Panc1 (cell line): Measurements from ENCODE around the gene KRR1. TPM values are rescaled to one million over a fixed set of nuclear protein-coding genes. Genes with fewer than 3 reads are reported as not detected.
A peak's percentile ranks its signal among the peaks of the same experiment; 100 is the strongest.
"Not testable (repeated sequence)": the region's sequence is repeated elsewhere in the genome, so short reads cannot be mapped to it uniquely, and the experiment has no call there.

Experiments
- ATAC-seq: fragments of 200-7000 bp; cut with Tn5 transposase; 2 replicates; pipeline ENCODE4 v1.9.1; 2020; ENCODE audit warnings: mild to moderate bottlenecking, moderate library complexity
- BruUV-seq: library from RNA; stranded (reverse); fragments of 400-500 nt; replicated peaks from 2 replicates; lab custom pipeline; 2021; lab: Mats Ljungman, UMichigan
- CTCF ChIA-PET: fragments of 300-600 bp; sonication (Branson Sonifier 250); formaldehyde crosslinking; loops from one replicate; lab custom pipeline; 2022; ENCODE audit warnings: antibody characterized with exemption; lab: Charles Lee
- POLR2A ChIA-PET: fragments of 300-600 bp; sonication (Branson Sonifier 250); formaldehyde crosslinking; loops from one replicate; lab custom pipeline; 2022; ENCODE audit warnings: antibody characterized with exemption; lab: Charles Lee
- DNase-seq: peaks from one replicate; pipeline ENCODE4 v3.0.0-alpha.2; 2010; ENCODE audit warnings: low read depth, low spot score
- H3K27ac ChIP-seq: 2 replicates; pipeline ENCODE4 v1.5.1; 2011; ENCODE audit warnings: mild to moderate bottlenecking, low read length, inconsistent platforms
- H3K27me3 ChIP-seq: fragments of 200-500 bp; sonication (Bioruptor generic); 2 replicates; pipeline ENCODE4 v1.6.0; 2014; ENCODE audit warnings: low read length, inconsistent platforms; ENCODE audit not compliant: control insufficient read depth, insufficient read depth
- H3K36me3 ChIP-seq: fragments of 200-500 bp; sonication (Bioruptor generic); 2 replicates; pipeline ENCODE4 v1.5.1; 2014; ENCODE audit warnings: inconsistent platforms, mild to moderate bottlenecking, low read length, moderate library complexity; ENCODE audit not compliant: control insufficient read depth, insufficient read depth
- H3K4me1 ChIP-seq: 2 replicates; pipeline ENCODE4 v1.5.1; 2011; ENCODE audit warnings: inconsistent platforms, mild to moderate bottlenecking, low read length, moderate library complexity; ENCODE audit not compliant: control insufficient read depth, insufficient read depth
- H3K4me3 ChIP-seq, 2 experiments: 2 replicates each; pipeline ENCODE4 v1.5.1; 2011 to 2012; ENCODE audit warnings: low read depth in 2 of 2, low read length in 2 of 2, mild to moderate bottlenecking in 2 of 2, inconsistent platforms in 1 of 2, moderate library complexity in 1 of 2
- H3K9me3 ChIP-seq: fragments of 200-500 bp; sonication (Bioruptor generic); 2 replicates; pipeline ENCODE4 v1.5.1; 2014; ENCODE audit warnings: low read depth, mild to moderate bottlenecking, inconsistent platforms, low read length, moderate library complexity; ENCODE audit not compliant: control insufficient read depth, insufficient read depth
- POLR2AphosphoS5 ChIP-seq: IDR thresholded peaks from 2 replicates; pipeline ENCODE4 v1.6.1; 2012; ENCODE audit warnings: mild to moderate bottlenecking, low read depth, low read length, moderate library complexity
- REST ChIP-seq, 2 experiments: IDR thresholded peaks; 2 replicates each; pipeline ENCODE4 v1.6.1; 2011 to 2012; ENCODE audit warnings: low read depth in 2 of 2, control low read depth in 1 of 2, low read length in 1 of 2, mild to moderate bottlenecking in 1 of 2, moderate library complexity in 1 of 2; ENCODE audit not compliant: insufficient read depth in 1 of 2
- SIN3A ChIP-seq: IDR thresholded peaks from 2 replicates; pipeline ENCODE4 v1.6.1; 2012; ENCODE audit warnings: low read depth, mild to moderate bottlenecking, low read length, moderate library complexity, borderline replicate concordance; ENCODE audit not compliant: insufficient read depth
- TCF7L2 ChIP-seq: IDR thresholded peaks from 2 replicates; pipeline ENCODE4 v1.6.1; 2011; ENCODE audit warnings: mild to moderate bottlenecking, low read depth, low read length, inconsistent platforms
- in situ Hi-C: cut with HindIII; loops from 2 replicates; pipeline ENCODE4 v1.10.0; 2016; ENCODE audit warnings: low sequenced_read_pairs, low pct_unique_long_range_greater_than_20kb
- intact Hi-C: fragments of 100-400 bp; cut with micrococcal nuclease; formaldehyde crosslinking; loops from one replicate; pipeline ENCODE4 v1.10.0; 2022; ENCODE audit not compliant: unreplicated experiment
- total RNA-seq: library from RNA; stranded (reverse); gene quantifications from one replicate; pipeline ENCODE4 v1.2.1, GENCODE V29; 2021; ENCODE audit not compliant: unreplicated experiment
- TF ChIP-seq, protein P1 (sequence below): fragments of 450-650 bp; IDR thresholded peaks from 2 replicates; pipeline ENCODE4 v1.5.1; 2017; ENCODE audit warnings: mild to moderate bottlenecking

The KRR1 gene
- total RNA-seq, 1 experiment from 2014 or later, result 161 TPM

- in situ Hi-C loops, result no loop called here
- DNase-seq (no peak), ATAC-seq (no peak)
- H3K27ac ChIP-seq, result peak overlapping the region; percentile 83
- TF ChIP-seq, protein P1, sequence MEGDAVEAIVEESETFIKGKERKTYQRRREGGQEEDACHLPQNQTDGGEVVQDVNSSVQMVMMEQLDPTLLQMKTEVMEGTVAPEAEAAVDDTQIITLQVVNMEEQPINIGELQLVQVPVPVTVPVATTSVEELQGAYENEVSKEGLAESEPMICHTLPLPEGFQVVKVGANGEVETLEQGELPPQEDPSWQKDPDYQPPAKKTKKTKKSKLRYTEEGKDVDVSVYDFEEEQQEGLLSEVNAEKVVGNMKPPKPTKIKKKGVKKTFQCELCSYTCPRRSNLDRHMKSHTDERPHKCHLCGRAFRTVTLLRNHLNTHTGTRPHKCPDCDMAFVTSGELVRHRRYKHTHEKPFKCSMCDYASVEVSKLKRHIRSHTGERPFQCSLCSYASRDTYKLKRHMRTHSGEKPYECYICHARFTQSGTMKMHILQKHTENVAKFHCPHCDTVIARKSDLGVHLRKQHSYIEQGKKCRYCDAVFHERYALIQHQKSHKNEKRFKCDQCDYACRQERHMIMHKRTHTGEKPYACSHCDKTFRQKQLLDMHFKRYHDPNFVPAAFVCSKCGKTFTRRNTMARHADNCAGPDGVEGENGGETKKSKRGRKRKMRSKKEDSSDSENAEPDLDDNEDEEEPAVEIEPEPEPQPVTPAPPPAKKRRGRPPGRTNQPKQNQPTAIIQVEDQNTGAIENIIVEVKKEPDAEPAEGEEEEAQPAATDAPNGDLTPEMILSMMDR, result no peak
- TF ChIP-seq SIN3A (no peak), REST (IDR thresholded peaks at IDR 0.05; ENCODE audit: insufficient read depth in 1 of 2, low read depth in 2 of 2, low read length in 1 of 2) (no peak), TCF7L2 (no peak), POLR2AphosphoS5 (no peak)
- ChIA-PET POLR2A (no interaction called here), CTCF (no interaction called here)
- BruUV-seq, result no TSS peak
- intact Hi-C loops, result loop anchor here (10.0 kb wide), 2 partner anchors 153 to 793 kb away; partner anchors contain the start of genes CAPS2 and GLIPR1L1
- H3K9me3 ChIP-seq, result no peaks in the 10 kb centered on the region
- H3K27me3 ChIP-seq, result no peaks in the 10 kb centered on the region
- no peaks in the 10 kb centered on the region for H3K36me3 ChIP-seq
- H3K4me3 ChIP-seq, result no peak overlapping the region
- H3K4me1 ChIP-seq, result peaks cover 39% of the 10 kb centered on the region
Measured at GRCh38 chr12:75487308-75487707, 24.1 kb downstream of the KRR1 start.

DNA sequence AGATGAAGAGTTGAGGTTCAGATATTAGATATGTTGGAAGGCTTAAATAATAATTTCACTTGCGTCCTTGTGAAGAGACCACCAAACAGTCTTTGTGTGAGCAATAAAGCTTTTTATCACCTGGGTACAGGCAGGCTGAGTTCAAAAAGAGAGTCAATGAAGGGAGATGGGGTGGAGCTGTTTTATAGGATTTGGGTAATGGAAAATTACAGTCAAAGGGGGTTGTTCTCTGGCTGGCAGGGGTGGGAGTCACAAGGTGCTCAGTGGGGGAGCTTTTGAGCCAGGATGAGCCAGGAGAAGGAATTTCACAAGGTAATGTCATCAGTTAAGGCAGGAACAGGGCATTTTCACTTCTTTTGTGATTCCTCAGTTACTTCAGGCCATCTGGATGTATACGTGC is 27.0 kb downstream of the KRR1 start:
- DNase-seq, BruUV-seq, H3K9me3 ChIP-seq, H3K4me3 ChIP-seq, POLR2A ChIA-PET, H3K36me3 ChIP-seq, in situ Hi-C loops, ATAC-seq, H3K27me3 ChIP-seq: not testable (repeated sequence)
- H3K4me1 ChIP-seq, result peaks cover 42% of the 10 kb centered on the region
- intact Hi-C loops, result loop anchor here (5.0 to 10.0 kb wide), 3 partner anchors 92 to 790 kb away; partner anchors contain the start of genes CAPS2, GLIPR1L1 and GLIPR1L2
- H3K27ac ChIP-seq, result peak overlapping the region; percentile 77; the same call in 1 of the 2 replicates
- CTCF ChIA-PET, result interaction anchor here (0.6 to 0.9 kb wide), 3 partner anchors 93 to 1310 kb away, joined by 3 to 12 read pairs (median 3); partner anchors contain the start of gene GLIPR1L2

- ChIA-PET CTCF (interaction anchor here (0.7 kb wide), 1 partner anchor 550 kb away, joined by 3 read pairs; no protein-coding TSS in a partner anchor), POLR2A (interaction anchor here (0.6 kb wide), 1 partner anchor 537 kb away, joined by 3 read pairs; no protein-coding TSS in a partner anchor)
- Histone ChIP-seq H3K9me3 (no peaks in the 10 kb centered on the region), H3K4me1 (peaks cover 32% of the 10 kb centered on the region), H3K27me3 (no peaks in the 10 kb centered on the region), H3K36me3 (no peaks in the 10 kb centered on the region), H3K27ac (peak overlapping the region; percentile 77), H3K4me3 (peak overlapping the region in 1 of 2 experiments; percentile 4; a peak in 1 of 4 replicates)
- DNase-seq (no peak), ATAC-seq (no peak)
- intact Hi-C loops (loop anchor here (5.0 to 10.0 kb wide), 3 partner anchors 91 to 789 kb away; partner anchors contain the start of genes CAPS2, GLIPR1L1 and GLIPR1L2), in situ Hi-C loops (no loop called here)
- no TSS peak for BruUV-seq
- TF ChIP-seq SIN3A (no peak), POLR2AphosphoS5 (no peak), TCF7L2 (no peak), REST (IDR thresholded peaks at IDR 0.05; ENCODE audit: insufficient read depth in 1 of 2, low read depth in 2 of 2, low read length in 1 of 2) (no peak)
- TF ChIP-seq, protein P1, result no peak
Measured at GRCh38 chr12:75483431-75483830, 28.0 kb downstream of the KRR1 start.
